Measurements from ENCODE around the gene IGF2BP2.
A peak's percentile ranks its signal among the peaks of the same experiment; 100 is the strongest.
"Not testable (repeated sequence)": the region's sequence is repeated elsewhere in the genome, so short reads cannot be mapped to it uniquely, and the experiment has no call there.

Gene IGF2BP2

DNA sequence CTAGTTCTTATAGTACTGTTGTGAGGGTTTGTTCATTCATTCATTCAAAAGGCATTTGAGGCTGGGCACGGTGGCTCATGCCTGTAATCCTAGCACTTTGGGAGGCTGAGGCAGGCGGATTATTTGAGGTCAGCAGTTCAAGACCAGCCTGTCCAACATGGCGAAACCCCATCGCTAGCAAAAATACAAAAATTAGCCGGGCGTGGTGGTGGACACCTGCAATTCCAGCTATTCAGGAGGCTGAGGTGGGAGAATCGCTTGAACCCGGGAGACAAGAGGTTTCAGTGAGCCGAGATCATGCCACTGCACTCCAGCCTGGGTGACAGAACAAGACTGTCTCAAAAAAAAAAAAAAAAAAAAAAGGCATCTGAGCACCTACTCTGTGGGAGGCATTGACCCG lies 163.5 kb downstream of the IGF2BP2 start:
- DNase-seq (ENCODE audit: low read depth in 2 of 2) = not testable (repeated sequence)

DNA sequence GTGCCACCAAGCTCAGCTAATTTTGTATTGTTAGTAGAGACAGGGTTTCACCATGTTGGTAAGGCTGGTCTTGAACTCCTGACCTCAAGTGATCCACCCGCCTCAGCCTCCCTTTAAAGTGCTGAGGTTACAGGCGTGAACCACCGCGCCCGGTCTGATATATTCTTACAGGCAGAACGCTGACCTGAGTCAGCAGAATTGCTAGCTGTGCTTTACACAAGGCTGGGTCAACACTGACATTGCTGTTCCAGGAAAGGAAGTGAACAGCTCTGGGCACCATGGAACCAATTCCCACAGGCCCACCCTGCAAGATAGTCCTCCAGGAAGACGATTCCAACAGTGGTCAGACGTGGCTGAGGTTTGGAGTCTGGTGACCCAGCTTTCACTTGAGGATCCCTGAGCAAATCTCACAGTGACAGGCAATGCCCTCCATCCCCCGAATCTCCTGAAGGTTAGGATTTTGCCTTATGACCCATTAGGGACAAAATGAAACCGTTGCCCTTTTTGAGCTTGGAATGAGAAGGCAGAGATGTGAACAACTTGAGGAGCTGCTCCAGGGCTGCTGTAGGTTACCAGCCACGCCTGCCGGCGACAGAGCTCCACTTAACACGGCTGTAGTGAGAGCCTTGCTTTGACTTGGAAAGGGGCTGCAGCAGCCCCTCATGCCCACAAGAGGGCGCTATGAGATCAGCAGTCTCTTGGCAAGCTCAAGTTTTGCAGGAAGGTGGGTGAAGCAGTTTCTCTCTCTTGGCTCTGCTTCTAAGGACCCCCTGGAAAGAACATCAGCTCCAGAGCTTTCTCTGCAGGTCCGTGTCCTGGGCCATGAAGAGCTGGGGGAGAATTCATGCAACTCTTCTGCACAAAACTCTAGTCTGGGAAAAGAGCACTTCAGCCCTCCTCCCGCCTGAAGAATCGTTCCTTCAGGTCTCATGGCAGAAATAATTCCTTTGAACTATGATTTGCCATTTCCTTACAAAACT lies 164.6 kb downstream of the IGF2BP2 start:
- DNase-seq (ENCODE audit: low read depth in 2 of 2) = peak; percentile 60 to 64

DNA sequence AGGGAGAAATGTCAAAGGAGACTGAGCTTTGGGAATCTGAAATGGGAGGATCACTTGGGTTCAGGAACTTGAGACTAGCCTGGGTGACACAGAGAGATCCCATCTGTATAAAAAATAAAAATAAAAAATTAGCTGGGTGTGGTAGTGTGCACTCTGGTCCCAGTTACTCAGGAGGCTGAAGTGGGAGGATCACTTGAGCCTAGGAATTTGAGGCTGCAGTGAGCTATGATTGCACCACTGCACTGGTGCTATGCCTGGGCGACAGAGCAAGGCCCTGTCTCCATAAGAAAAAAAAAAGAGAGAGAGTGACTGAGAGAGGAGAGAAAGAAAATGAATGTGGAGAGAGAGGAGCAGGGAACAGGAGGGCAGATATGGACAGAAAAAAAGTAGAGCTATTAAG lies 165.9 kb downstream of the IGF2BP2 start:
- no peak for DNase-seq (ENCODE audit: low read depth in 2 of 2)

DNA sequence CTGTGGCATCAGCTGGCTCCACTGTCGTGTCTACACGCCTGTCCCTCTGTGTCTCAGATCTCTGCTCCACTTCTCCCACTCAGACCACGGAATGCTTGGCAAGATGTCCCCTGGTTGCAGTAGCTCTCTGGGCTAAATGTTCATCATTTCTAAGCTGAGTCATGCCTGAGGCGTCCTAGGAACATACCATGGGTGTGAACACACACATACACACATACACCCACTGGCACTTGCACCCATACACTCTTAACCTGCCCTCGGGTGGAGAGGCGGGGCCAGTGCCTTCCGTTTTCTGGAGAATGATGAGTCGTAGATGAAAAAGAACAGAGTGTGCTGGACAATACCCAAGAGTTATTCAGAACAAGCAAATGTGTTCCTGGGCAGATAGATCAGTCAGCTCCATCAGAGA lies 166.3 kb downstream of the IGF2BP2 start:
- DNase-seq (ENCODE audit: low read depth in 2 of 2) = peak; percentile 91 to 93

DNA sequence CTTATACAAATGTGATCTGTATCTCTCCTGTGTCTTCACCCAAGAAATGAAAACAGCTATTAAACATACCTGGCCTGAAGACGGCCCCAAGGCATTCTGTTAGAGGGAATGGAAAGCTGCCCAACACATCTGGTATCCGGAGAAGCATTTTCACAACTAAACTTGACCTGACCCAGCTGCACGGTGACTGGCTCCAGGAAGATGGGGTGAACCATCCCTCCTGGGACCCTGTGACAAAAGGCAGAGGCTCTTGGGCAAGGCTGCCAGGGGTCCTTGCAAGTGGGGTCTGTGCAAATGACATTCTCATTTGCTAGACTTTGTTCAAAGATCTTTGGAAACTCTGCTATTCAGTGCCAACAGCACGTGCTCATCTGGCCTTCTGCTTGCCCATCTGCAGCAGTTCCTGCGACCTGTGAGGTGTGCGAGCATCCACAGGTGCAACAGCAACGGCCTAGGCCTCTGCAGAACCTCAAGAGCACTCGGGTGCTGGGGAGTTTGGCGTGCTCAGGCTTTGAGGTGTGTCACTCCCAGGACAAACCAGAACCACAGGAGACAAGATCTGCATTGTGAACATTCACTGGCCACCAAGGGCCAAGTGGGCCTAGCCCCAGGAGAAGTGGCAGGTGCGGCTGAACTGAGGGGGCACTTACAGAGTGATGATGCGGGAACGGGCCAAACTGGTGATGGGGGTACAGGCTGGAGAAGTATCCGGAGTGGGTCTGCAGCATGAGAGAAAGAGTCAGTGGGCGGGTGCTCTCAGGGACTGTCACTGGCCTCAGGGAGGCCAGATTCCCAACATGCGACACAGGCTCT lies 166.9 kb downstream of the IGF2BP2 start:
- DNase-seq (ENCODE audit: low read depth in 2 of 2) = no peak

DNA sequence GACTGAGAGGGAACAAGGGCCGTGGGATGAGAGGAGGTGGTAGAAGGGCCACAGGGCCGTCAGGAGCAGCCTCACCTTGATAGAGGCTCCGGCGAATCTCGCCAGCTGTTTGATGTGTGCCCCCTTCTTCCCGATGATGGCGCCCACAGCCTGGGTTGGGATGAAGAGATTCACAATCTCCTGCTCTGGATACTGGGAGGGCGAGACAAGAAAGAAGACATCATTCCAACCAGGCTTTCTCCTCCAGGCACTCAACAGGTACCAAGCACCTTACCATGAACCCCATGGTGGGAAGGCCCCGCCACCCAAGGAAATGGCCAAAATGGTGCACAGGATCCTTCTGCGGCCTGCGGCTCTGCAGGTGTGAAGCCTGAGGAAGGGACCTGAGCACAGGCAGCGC lies 167.6 kb downstream of the IGF2BP2 start:
- no peak for DNase-seq (ENCODE audit: low read depth in 2 of 2)

DNA sequence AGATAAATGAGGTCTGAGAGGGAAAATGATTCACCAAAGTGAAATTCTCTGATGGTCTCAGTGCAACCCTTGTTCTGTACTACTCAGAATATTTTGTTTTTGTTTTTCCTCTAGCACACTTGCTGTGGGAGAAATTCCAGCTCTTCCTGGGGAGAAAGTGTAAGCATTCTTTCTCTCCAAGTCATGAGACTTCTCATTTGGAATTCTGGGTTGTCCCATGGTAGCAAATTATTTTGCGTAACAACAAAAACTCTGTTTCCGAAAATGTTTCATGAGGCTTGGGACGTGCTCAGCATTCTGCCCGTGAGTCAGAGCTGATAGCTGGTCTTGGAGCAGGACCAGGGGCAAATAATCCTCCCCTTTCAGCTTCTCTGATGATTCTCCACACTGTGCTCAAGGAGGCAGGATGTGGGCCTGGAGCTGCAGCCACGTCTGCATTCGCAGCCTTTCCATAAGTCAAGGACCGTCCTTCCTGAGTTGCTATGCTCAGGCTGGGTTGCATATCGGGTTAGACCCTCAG lies 168.5 kb downstream of the IGF2BP2 start:
- DNase-seq (ENCODE audit: low read depth in 2 of 2) = peak; percentile 98

DNA sequence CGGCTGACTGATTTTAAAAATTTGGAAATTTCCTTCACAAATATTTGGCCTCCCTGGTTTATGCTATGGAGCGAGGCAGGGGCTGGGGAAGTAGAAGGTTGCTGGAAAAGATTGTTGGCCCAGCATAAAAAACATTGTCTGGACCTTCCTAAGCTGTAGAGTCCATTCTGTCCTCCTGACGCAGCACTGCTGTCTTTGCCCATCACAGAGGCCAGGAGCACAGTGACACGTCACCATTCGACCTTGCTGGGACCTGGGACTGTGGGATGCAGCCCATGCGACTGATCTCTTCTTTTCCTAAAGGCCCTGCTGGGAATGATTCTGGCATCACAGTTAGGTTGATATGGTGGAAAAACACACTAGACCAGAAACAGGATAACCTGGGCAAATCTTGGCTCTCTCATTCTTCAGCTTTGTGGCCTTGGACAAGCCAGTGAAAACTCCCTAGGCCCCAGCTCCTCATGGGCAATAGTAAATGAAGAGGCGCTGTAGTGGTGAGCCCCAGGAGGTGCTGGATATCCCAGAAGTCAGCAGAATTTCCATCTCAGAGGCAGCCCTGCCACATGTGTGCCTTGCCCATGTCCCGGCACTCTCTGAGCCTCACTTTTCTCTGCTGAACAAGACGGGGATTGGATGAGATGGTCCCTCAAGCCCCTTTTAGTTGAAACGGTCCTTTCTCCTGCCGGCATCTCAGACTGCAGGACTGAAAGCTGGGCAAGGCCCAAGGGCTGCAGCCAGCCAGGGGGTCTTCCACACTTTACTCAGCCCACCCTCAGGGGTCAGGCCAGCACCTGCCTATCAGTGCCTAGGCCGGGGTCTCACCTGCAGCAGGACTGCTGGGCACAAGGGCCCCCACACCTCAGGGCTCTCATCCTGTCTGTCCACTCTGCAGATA lies 169.2 kb downstream of the IGF2BP2 start:
- no peak for DNase-seq (ENCODE audit: low read depth in 2 of 2)

DNA sequence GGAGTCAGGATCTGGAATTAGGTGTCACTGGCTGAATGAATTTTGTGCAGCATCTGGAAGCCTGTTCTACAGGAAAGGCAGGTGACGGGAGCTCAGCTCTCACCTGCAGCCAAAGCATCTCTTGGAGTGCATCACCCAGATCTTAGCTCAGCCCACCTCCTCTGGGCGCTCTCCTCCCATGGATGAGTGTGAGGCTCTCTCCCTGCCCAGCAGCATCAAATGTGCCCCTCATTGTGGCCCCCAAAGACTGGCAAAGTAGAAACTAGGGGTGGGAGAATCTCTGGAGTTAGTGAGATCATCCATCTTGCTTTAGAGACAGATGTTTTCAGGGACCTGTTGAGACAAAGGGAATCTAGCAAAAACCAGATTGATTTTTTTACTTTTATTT lies 170.1 kb downstream of the IGF2BP2 start:
- DNase-seq (ENCODE audit: low read depth in 2 of 2) = no peak

DNA sequence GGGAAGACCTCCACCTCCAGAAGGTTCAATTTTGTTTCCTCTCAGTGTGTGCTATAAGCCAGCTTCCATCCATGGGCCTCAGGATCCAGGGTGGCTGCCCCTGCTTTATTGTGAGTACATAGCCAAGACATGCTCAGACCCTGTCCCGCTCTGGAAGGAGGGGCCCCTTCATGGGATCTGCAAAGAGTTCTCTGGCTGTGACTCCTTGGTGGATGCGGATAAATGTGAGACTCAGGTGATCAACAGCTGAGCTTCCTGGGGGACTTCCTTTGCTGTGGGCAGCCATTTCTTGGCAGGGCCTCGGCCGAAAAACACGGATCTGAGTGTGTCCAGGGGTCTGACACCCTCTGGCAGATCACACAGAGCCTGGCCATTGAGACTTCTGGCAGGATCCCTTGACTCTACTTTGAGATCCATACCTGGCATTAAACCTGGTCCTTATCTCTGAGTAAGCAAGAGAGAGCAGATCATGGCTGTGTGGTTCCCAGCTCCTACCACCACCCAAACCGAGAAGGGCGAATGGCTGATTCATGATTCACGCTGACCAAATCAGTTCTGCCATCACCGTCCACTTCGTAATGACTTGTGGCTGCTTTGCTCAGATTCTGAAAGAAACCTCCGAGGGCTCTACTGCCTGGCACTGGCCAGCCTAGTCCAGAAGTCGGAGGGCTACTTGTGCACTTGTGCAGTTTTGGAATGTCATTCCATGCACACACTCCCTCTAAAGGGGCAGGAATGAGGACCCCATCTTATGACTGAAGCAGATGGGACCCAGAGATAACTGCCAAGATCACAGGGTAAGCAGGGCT lies 170.7 kb downstream of the IGF2BP2 start:
- no peak for DNase-seq (ENCODE audit: low read depth in 2 of 2)

DNA sequence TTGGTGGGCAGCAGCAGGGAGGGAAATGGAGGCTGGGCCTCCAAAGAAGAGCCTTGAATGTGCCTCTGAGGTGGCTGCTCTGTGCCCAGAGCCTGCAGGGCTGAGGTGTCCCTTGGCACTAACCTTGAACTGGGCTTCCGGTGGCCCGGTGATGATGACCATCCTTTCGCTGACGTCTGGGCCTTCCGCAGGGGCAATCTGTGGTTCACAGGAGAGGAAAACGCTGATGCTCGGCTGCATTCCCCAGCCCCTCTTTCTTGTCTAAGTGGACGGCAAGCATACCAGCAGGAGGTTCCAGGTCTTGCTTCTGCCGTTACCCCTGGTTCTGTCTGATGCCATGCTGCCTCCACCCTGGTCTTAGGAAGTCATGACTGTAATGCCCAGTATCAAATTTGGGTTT lies 172.9 kb downstream of the IGF2BP2 start:
- no peak for DNase-seq (ENCODE audit: low read depth in 2 of 2)

DNA sequence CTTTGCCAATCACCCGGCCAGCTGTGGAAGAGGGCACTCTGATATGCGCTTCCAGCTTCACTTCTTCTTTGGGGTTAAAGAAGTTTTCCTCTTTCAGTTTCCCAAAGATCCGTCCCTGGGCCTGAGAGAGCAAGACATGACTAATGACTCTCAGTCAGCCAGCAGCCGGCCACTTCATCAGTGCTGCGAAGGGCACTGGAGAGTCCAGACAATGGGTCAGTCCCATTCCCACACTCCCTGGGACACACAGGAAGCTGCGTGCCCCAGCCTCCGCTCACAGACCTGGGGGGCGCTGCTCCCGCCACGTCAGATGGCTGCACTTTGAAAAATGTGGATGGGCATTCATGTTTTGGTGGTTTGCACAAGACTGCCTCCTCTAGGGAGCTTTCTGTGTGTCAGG lies 175.4 kb downstream of the IGF2BP2 start:
- no peak for DNase-seq (ENCODE audit: low read depth in 2 of 2)

DNA sequence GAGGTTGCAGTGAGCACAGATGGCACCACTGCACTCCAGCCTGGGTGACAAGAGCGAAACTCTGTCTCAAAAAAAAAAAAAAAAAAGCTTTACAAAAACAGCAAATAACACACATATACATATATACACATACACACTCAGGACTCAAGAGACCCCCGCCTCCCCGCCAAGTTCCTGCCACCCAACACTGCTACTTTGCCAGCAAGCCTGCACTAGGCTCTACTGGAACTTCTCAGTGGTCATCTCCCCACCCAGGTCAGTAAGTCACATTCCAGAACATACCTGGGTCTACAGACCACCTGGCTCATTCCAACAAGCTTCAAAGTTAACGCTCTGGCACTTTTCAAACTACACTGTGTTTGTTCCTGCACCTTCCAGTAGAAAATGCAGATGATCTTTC lies 176.4 kb downstream of the IGF2BP2 start:
- no peak for DNase-seq (ENCODE audit: low read depth in 2 of 2)

DNA sequence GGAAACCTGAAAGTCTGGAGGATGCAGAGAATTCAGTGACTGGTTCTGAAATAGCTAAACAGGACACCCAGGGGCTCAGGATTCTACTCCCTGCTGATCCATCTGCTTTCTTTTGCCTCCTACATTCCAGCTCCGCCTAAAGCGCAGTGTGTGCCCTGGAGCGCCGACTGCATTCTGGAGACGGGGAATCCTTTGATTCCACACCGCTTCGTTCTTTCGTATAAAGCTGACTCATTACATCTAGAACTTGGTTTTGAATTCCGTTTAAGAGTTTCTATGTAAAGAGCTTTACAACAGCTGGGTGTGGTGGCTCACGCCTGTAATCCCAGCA lies 177.0 kb downstream of the IGF2BP2 start:
- no peak for DNase-seq (ENCODE audit: low read depth in 2 of 2)

DNA sequence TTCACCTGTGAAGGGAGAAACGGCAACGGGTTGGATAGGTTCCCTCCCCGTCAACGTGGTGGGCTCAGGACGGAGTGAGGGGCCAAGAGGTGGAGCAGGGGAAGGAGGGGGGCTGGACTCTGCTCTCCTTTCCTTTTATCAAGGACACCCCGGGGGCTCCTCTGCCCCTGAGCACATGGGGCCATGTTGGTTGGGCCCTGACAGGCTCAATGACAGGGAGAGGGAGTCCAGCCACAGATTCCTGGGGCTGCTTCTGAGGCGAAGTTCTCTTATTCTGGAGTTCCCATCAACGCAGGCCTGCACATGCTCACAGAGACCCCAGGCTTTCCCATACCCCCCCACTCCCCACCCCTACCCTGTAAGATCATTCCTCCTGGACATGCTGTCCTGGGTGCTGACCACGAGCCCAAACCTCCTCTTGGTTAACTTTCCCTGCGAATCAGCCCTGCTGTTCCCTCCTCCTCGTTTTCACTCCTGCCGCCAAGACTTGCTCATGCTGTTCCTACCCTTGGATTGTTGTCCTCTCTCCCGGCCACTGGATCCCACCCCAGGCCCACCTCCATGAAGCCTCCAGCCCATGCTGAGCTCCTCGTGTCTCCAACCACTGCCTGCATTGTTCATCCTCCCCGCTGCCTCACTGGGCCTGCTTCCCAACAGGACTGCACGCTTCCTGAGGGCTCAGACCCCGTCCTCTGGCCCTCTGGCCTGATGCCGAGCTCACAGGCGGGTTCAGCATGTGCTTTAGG lies 177.5 kb downstream of the IGF2BP2 start:
- no peak for DNase-seq (ENCODE audit: low read depth in 2 of 2)

DNA sequence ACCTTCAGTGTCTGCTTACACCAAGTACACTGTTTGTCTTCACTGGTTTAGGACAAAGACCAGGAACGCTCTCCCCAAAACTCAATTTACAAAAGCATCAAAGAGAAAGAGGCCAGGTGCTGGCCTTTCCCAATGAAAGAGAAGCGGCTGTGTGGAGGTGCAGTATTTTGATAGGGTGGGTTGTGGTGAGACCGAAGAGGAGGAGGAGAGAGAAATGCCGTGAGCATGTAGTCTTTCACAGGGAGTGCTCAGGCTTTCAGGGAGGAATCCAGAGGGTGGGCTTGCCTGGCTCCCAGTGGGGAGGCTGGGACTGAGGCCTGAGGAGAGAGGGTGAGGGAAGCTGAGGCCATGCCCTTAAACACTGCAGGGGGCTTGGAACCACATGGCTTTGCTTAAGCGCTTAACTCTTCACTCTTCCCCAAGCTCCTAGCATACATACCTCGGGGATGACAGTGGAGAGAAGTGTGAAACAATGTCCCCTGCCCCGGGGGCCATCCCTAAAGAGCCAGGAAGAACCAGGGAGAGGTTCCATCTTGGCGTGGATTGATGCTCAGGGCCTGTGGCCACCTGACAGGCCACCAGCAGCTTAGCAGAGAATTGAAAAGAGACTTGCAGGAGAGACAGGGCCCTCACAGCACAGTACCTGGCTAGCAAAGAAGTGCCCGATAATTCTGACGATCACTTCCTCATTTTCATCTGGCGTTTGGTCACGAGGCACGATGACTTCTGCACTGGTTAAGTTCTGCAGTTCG lies 178.3 kb downstream of the IGF2BP2 start:
- no peak for DNase-seq (ENCODE audit: low read depth in 2 of 2)

DNA sequence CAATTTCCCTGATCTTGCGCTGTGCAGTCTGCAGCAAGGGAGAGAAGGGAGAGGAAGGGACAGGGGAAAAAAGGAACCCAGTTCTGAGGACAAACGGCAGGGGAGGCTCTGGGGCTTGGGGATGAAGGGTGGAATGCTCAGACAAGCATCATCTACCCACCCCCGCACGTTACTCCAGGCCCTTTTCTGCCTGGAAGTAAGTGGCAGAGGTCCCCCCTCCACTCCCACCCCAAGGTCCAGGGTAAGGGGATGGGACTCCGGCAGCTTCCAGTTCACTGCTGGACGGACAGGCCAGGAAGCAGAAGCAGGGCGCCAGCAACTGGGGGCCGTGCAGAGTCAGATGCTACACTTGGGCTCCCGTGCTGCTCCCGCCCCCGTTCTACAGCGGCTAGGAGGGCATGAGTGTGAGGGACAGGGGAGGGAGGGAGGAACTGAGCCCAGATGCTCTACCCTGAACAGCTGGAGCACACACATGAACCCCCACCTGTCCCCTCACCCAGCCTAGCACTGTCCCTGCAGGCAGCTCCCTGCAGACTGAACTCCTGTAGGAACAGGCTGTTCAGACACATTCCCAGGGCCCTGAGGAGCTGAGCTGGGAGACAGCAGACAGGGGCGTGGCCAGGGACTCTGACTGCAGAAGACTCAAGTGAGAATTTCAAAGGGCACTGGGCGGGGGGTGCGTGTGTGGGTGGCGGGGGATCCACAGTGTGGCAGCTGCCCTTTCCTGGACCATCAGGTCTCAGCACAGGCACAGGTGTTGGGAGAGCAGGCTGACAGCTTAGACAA lies 179.1 kb downstream of the IGF2BP2 start:
- DNase-seq (ENCODE audit: low read depth in 2 of 2) = no peak

DNA sequence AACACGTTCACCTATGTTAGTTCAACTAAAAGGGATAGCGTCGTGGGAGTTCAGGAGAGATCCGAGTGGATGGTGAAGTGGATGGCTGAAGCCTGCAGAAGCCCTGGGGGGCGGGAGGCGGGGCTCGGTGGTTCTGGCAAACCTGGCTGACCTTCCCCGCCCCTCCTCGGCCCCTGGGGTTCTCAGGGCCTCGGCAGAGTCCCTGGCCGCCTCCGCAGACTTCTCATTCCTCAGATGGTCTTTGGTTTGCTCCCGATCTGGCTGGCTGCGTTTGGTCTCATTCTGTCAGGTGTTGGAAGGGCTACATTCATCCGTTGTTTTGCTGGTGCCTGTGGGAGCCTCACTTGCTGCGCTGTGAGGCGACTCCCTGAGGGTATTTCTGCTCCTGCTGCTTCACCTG lies 179.7 kb downstream of the IGF2BP2 start:
- not testable (repeated sequence) for DNase-seq (ENCODE audit: low read depth in 2 of 2)

DNA sequence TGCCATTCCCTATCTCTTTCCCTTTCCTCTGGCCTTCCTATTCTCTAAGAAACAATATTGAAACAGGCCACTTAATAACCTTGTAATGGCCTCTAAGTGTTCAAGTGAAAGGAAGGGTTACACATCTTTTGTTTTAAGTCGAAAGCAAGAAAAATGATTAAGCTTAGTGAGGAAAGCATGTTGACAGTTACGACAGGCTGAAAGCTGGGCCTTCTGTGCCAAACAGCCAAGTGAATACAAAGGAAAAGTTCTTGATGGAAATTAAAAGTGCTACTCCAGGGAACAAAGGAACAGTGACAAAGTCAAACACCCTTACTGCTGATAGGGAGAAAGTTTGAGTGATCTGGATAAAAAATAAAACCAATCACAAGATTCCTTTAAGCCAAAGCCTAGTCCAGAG lies 184.5 kb downstream of the IGF2BP2 start:
- no peak for DNase-seq (ENCODE audit: low read depth in 2 of 2)

Measured in fibroblast of skin of left quadriceps (primary cell).